K562 (cell line): Measurements from ENCODE around the gene STIM1. TPM values are rescaled to one million over a fixed set of nuclear protein-coding genes. Genes with fewer than 3 reads are reported as not detected.
A peak's percentile ranks its signal among the peaks of the same experiment; 100 is the strongest.

Experiments used
- ATF1 ChIP-seq, 2 experiments: fragments of 450-650 bp in 1 of 2; IDR thresholded peaks; 2 replicates each; pipeline ENCODE4 v1.6.1; 2016; ENCODE audit warnings: missing compliant biosample characterization in 1 of 2, missing genetic modification characterization in 1 of 2
- BDP1 ChIP-seq: IDR thresholded peaks from 3 replicates; pipeline ENCODE4 v1.6.1; 2011; ENCODE audit not compliant: insufficient read length, insufficient read depth
- NR4A1 ChIP-seq, 2 experiments: fragments of 250-450 bp in 1 of 2; fragments of 450-650 bp in 1 of 2; sonication (Bioruptor Pico) in 1 of 2; IDR thresholded peaks; 2 replicates each; pipeline versions ENCODE4 v1.4.0 to v1.6.1; 2016 to 2020; ENCODE audit warnings: mild to moderate bottlenecking in 2 of 2, missing compliant biosample characterization in 1 of 2, missing genetic modification characterization in 1 of 2, moderate library complexity in 1 of 2
- NRF1 ChIP-seq, 2 experiments: fragments of 450-650 bp; IDR thresholded peaks in 1 of 2; conservative IDR thresholded peaks in 1 of 2; 2 replicates each; pipeline ENCODE4 v1.6.1; 2014; ENCODE audit warnings: mild to moderate bottlenecking in 2 of 2
- SAFB2 ChIP-seq: fragments of 200-400 bp; formaldehyde crosslinking; IDR thresholded peaks from 2 replicates; pipeline ENCODE4 v1.6.1; 2018; ENCODE audit warnings: borderline replicate concordance, low read length, low read depth, moderate library complexity; ENCODE audit not compliant: severe bottlenecking
- SMARCC2 ChIP-seq: fragments of 450-650 bp; IDR thresholded peaks from 2 replicates; pipeline ENCODE4 v1.6.1; 2017; ENCODE audit warnings: antibody characterized with exemption, moderate library complexity, mild to moderate bottlenecking, low read depth
- TAF1 ChIP-seq: IDR thresholded peaks from 2 replicates; pipeline ENCODE4 v1.6.1; 2011; ENCODE audit warnings: mild to moderate bottlenecking, low read length, moderate library complexity; ENCODE audit not compliant: insufficient read depth, control insufficient read depth, severe bottlenecking; ENCODE audit errors: extremely low read depth
- XRCC3 ChIP-seq: fragments of 450-650 bp; IDR thresholded peaks from 2 replicates; pipeline ENCODE4 v1.6.1; 2017; ENCODE audit warnings: mild to moderate bottlenecking, moderate library complexity
- ZBTB1 ChIP-seq: sonication (generic); formaldehyde crosslinking; IDR thresholded peaks from 2 replicates; pipeline ENCODE4 v1.8.1; 2023; ENCODE audit warnings: missing genetic modification reagents, low read depth, mild to moderate bottlenecking, borderline replicate concordance
- ZNF133 ChIP-seq: fragments of 250-450 bp; sonication (Bioruptor Pico); IDR thresholded peaks from 2 replicates; pipeline ENCODE4 v1.4.0; 2020; ENCODE audit warnings: mild to moderate bottlenecking
- ZNF174 ChIP-seq: fragments of 250-450 bp; sonication (Bioruptor Pico); IDR thresholded peaks from 2 replicates; pipeline ENCODE4 v1.4.0; 2020; ENCODE audit warnings: mild to moderate bottlenecking
- ZNF224 ChIP-seq: sonication (generic); formaldehyde crosslinking; IDR thresholded peaks from 2 replicates; pipeline ENCODE4 v1.8.0; 2022; ENCODE audit warnings: mild to moderate bottlenecking, missing genetic modification reagents
- ZNF444 ChIP-seq: fragments of 250-450 bp; sonication (Bioruptor Pico); IDR thresholded peaks from 2 replicates; pipeline ENCODE4 v1.4.0; 2020; ENCODE audit warnings: mild to moderate bottlenecking, moderate library complexity
- ZNF696 ChIP-seq: fragments of 250-450 bp; sonication (Bioruptor Pico); conservative IDR thresholded peaks from 2 replicates; pipeline ENCODE4 v1.4.0; 2020; ENCODE audit warnings: mild to moderate bottlenecking, moderate library complexity
- polyA plus RNA-seq, 8 experiments: library from polyadenylated mRNA; depleted of rRNA in 4 of 8; stranded (reverse) in 5 of 8; unstranded in 3 of 8; fragments of >200 nt; fragmentation: Nextera tagmentation in 2 of 8; fragmentation: Illumina TruSeq in 1 of 8; extraction: Ambion mirVana in 2 of 8; extraction: Trizol in 1 of 8; gene quantifications; 2 replicates each; pipeline versions ENCODE4 v1.2.1 to v1.2.3, GENCODE V29; 2011 to 2014; ENCODE audit warnings: inconsistent platforms in 1 of 8, missing spikeins in 1 of 8
- total RNA-seq, 7 experiments: library from RNA; depleted of rRNA in 6 of 7; stranded (reverse); fragments of >200 nt in 6 of 7; fragmentation: Illumina TruSeq in 2 of 7; extraction: Trizol in 2 of 7; gene quantifications; 2 replicates each; pipeline versions ENCODE4 v1.2.1 to v1.2.3, GENCODE V29; 2011 to 2021; ENCODE audit warnings: low replicate concordance in 1 of 7
- TF ChIP-seq, protein P1 (sequence below): fragments of 150-350 bp; conservative IDR thresholded peaks from 2 replicates; pipeline ENCODE4 v1.6.1; 2014; ENCODE audit warnings: low read length
- TF ChIP-seq, protein P2 (sequence below): fragments of 450-650 bp; IDR thresholded peaks from 2 replicates; pipeline ENCODE4 v1.6.1; 2016; ENCODE audit warnings: borderline replicate concordance
- TF ChIP-seq, protein P3 (sequence below), 2 experiments: fragments of 450-650 bp in 1 of 2; sonication (generic) in 1 of 2; formaldehyde crosslinking; conservative IDR thresholded peaks; 2 replicates each; pipeline versions ENCODE4 v1.4.0 to v1.8.1; 2020 to 2022; ENCODE audit warnings: mild to moderate bottlenecking in 1 of 2, missing genetic modification reagents in 1 of 2
- TF ChIP-seq, protein P4 (sequence below): fragments of 150-350 bp; IDR thresholded peaks from 2 replicates; pipeline ENCODE4 v1.6.1; 2014; ENCODE audit warnings: low read depth, mild to moderate bottlenecking, low read length, borderline replicate concordance

The STIM1 gene
- total and polyA plus RNA-seq, 9 of the 15 experiments (the other 6 are each of a cell fraction or from before 2014, with no cell fraction given), result 7.7 to 50.5 (median 22.5) TPM

DNA sequence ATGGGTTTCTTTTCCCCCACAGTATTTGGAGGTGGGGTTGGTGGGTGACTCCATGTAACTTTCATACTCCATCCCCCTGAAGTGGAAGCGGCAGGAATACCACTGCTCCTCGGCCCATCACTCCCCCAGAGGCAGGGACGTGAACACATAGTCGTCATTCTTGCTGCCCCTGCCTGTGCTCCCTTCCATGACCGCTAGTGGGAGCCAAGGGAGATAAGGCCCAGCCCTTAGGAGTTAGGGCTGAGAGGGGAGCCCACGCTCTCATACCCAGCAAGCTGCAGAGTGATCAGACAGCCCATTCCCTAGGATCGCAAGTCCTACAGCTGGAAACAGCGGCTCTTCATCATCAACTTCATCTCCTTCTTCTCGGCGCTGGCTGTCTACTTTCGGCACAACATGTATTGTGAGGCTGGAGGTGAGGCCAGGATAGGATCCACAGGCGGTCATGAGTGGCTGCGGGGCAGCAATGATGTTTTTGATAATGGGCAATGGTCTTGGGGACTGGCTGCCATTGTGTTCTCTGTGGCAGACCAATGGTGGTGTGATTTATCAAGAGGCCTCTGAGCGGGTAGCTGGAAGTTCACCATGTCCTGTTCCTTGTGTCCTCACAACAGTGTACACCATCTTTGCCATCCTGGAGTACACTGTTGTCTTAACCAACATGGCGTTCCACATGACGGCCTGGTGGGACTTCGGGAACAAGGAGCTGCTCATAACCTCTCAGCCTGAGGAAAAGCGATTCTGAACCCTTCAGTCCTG is 30.6 kb upstream of the STIM1 start (continued):
- TF ChIP-seq, protein P1, sequence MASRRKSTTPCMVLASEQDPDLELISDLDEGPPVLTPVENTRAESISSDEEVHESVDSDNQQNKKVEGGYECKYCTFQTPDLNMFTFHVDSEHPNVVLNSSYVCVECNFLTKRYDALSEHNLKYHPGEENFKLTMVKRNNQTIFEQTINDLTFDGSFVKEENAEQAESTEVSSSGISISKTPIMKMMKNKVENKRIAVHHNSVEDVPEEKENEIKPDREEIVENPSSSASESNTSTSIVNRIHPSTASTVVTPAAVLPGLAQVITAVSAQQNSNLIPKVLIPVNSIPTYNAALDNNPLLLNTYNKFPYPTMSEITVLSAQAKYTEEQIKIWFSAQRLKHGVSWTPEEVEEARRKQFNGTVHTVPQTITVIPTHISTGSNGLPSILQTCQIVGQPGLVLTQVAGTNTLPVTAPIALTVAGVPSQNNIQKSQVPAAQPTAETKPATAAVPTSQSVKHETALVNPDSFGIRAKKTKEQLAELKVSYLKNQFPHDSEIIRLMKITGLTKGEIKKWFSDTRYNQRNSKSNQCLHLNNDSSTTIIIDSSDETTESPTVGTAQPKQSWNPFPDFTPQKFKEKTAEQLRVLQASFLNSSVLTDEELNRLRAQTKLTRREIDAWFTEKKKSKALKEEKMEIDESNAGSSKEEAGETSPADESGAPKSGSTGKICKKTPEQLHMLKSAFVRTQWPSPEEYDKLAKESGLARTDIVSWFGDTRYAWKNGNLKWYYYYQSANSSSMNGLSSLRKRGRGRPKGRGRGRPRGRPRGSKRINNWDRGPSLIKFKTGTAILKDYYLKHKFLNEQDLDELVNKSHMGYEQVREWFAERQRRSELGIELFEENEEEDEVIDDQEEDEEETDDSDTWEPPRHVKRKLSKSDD, result no peak
- no peak for TF ChIP-seq ZNF224 (CRISPR knock-in tag)
- no peak for TF ChIP-seq ZBTB1
- TF ChIP-seq SAFB2, result no peak
- TF ChIP-seq XRCC3, result no peak
- TF ChIP-seq, protein P2, sequence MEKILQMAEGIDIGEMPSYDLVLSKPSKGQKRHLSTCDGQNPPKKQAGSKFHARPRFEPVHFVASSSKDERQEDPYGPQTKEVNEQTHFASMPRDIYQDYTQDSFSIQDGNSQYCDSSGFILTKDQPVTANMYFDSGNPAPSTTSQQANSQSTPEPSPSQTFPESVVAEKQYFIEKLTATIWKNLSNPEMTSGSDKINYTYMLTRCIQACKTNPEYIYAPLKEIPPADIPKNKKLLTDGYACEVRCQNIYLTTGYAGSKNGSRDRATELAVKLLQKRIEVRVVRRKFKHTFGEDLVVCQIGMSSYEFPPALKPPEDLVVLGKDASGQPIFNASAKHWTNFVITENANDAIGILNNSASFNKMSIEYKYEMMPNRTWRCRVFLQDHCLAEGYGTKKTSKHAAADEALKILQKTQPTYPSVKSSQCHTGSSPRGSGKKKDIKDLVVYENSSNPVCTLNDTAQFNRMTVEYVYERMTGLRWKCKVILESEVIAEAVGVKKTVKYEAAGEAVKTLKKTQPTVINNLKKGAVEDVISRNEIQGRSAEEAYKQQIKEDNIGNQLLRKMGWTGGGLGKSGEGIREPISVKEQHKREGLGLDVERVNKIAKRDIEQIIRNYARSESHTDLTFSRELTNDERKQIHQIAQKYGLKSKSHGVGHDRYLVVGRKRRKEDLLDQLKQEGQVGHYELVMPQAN, result no peak
- TF ChIP-seq ZNF444, result no peak
- TF ChIP-seq ZNF696 (CRISPR knock-in tag), result no peak
- TF ChIP-seq ATF1 (CRISPR knock-in tag; IDR thresholded peaks at IDR 0.05), result no peak
- TF ChIP-seq ATF1 (tag; IDR thresholded peaks at IDR 0.05), result peak; percentile 74
- TF ChIP-seq TAF1, result peak; percentile 37
- no peak for TF ChIP-seq ZNF133 (CRISPR knock-in tag)
- TF ChIP-seq BDP1, result no peak
- TF ChIP-seq NRF1 (conservative IDR thresholded peaks at IDR 0.05 in 1 of 2, IDR thresholded peaks at IDR 0.05 in 1 of 2), result no peak
- no peak for TF ChIP-seq NR4A1 (CRISPR knock-in tag; IDR thresholded peaks at IDR 0.05)
- TF ChIP-seq NR4A1 (tag; IDR thresholded peaks at IDR 0.05), result no peak
- TF ChIP-seq, protein P3, sequence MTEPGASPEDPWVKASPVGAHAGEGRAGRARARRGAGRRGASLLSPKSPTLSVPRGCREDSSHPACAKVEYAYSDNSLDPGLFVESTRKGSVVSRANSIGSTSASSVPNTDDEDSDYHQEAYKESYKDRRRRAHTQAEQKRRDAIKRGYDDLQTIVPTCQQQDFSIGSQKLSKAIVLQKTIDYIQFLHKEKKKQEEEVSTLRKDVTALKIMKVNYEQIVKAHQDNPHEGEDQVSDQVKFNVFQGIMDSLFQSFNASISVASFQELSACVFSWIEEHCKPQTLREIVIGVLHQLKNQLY (CRISPR knock-in tag; conservative IDR thresholded peaks at IDR 0.05), result no peak
- no peak for TF ChIP-seq ZNF174 (CRISPR knock-in tag)
- TF ChIP-seq, protein P4, sequence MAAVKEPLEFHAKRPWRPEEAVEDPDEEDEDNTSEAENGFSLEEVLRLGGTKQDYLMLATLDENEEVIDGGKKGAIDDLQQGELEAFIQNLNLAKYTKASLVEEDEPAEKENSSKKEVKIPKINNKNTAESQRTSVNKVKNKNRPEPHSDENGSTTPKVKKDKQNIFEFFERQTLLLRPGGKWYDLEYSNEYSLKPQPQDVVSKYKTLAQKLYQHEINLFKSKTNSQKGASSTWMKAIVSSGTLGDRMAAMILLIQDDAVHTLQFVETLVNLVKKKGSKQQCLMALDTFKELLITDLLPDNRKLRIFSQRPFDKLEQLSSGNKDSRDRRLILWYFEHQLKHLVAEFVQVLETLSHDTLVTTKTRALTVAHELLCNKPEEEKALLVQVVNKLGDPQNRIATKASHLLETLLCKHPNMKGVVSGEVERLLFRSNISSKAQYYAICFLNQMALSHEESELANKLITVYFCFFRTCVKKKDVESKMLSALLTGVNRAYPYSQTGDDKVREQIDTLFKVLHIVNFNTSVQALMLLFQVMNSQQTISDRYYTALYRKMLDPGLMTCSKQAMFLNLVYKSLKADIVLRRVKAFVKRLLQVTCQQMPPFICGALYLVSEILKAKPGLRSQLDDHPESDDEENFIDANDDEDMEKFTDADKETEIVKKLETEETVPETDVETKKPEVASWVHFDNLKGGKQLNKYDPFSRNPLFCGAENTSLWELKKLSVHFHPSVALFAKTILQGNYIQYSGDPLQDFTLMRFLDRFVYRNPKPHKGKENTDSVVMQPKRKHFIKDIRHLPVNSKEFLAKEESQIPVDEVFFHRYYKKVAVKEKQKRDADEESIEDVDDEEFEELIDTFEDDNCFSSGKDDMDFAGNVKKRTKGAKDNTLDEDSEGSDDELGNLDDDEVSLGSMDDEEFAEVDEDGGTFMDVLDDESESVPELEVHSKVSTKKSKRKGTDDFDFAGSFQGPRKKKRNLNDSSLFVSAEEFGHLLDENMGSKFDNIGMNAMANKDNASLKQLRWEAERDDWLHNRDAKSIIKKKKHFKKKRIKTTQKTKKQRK, result no peak
- TF ChIP-seq SMARCC2, result no peak
